ENCODE data around the gene TRIP13.

- TF ChIP-seq CTCF (IDR thresholded peaks at IDR 0.05) = no peak
- no peak for TF ChIP-seq ZFX (IDR thresholded peaks at IDR 0.05; ENCODE audit: borderline replicate concordance)
These were observed 72.1 kb downstream of the TRIP13 start for GRCh38 chr5:964821-965220.

Data from 22Rv1 (cell line).